Stimulated activated CD4-positive, alpha-beta T cell treated with anti-CD3 and anti-CD28 coated beads, TNF-alpha, amount 100 ng/mL, for 48 hours (primary cell): ENCODE measurements around the gene DCT.

ENCODE experiments used
- DNase-seq, 3 donors: peaks; one replicate each; pipeline ENCODE4 v3.0.0-alpha.2; 2020; ENCODE audit warnings: low read depth in 3 of 3

The DCT gene

DNA sequence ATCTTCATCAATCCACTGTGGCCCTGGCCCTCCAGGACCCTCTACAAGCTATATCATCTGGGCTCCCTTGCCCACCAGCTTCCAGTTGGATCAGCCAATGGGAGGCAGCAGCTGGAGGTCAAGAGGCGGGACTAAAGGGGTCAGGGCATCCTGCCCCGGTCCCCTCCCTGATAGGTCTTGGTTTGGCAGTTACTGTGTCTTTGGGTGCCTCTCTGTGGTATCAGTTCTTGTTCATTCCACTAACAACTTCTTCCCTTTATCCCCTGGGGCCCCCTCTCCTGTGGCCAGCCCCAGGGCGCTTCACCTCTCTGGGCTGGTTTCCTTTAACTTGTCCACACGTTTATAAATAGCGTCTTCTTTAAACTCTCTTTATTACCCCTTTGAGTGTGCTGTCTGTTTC is 83.6 kb downstream of the DCT start:
- DNase-seq, result no peak

DNA sequence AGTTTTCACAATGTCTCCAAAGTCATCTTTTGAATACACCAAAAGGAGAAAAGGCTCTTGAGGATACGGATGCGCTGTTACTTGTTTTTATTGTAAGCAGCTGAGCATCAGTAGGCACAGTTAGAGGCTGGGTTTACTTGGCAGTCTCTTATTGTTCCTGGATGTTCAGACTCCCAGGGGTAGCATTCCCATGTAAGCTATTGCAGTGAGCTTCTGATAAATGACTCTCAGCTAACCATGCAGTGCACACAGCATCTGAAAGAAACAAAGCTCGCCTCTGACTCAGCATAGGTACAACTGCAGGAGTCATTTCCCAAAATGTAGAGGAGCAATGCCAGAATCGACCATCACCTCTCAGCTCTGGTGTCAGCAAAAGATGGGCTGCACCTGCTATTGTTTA is 84.8 kb downstream of the DCT start:
- DNase-seq, result no peak

DNA sequence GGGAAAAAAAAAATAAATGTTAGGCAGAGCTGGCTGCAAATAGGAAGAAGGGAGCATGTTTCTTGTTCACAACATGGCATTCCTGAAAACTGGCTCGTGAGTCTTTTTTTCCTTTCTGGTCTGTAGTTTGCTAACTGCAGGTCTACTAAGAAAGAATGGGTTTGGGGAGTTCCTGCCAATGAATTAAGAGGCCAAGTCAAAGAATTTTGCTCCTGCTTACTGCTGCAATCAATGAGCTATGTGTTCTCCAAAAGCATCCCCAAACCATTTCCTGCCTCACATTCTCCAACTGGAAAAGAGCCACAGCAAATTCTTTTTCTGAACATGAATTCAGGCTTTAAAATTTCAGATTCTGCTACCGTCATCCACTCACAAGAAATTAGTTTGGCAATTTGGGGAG is 88.6 kb downstream of the DCT start:
- DNase-seq, result no peak

DNA sequence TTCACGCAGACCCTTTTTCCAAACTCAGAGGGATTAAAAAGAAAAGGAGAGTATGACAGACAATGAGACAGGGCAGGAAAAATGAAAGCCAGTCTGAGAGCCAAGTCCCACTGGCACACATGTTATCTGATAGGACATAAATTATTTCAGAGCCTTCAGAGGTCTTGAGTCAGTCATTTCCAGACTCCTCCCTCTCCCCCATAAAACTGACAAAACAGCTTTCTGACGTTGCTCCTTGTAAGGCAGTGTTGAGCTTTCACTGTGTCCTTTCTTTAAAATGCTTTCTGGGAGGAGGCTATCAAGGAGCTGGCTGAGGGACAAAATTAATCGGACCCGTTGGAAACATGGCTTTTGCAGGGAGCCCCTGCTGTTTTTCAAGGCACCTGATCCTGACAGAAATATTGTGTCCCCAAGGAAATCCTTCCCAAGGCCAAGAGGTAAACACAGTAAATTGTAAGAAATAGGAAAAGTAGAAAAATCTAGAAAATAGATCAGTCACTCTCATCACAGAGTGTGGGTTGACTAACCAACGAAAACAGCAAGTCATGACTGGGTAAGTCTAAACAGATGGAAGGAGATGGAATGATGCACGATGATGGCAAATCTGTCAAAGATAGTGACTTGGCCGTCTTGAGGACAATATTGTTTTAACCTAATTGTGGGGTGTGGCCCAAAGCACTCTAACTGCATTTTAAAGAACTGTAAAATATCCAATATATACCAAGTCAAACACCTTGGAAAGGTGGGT is 89.7 kb downstream of the DCT start:
- DNase-seq, result no peak

DNA sequence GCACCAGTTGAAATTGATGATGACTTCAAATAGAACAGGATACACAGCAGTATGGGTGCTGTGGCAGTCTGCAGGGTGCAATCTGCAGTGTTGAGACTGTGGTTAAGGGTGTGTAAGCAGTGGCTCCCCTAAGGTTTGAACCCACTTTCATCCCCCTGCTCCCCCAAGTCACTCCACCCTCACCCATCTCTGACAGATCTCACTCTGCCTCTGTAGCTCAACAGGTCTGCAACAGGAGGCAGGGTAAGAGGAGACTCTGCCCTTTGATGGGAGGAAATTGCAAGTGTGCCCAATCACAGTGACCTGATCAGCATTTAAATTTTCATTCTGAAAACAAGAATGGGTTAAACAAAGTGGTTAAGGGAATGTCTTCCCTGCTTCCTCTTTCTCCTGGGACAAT is 92.4 kb downstream of the DCT start:
- no peak for DNase-seq
